Skin of body (tissue), 2 donors: ENCODE measurements around the gene COA8. TPM values are rescaled to one million over a fixed set of nuclear protein-coding genes. Genes with fewer than 3 reads are reported as not detected.

Source experiments
- DNase-seq: peaks from one replicate; lab custom pipeline; 2025; lab: John Stamatoyannopoulos, UW
- total RNA-seq: library from RNA; depleted of rRNA; stranded (reverse); fragments of >200 nt; gene quantifications from one replicate; pipeline ENCODE4 v1.2.3, GENCODE V29; 2014

The COA8 gene
- total RNA-seq, 1 donor from 2014 or later, result 21.8 TPM

GRCh38 chr14:103535891-103536565, 26.7 kb upstream of the COA8 start:
- DNase-seq, result no peak

GRCh38 chr14:103536693-103537092, 26.1 kb upstream of the COA8 start:
- no peak for DNase-seq

GRCh38 chr14:103537175-103537990, 25.4 kb upstream of the COA8 start:
- DNase-seq, result no peak

- DNase-seq, result no peak
Observed at GRCh38 chr14:103538291-103539055, 24.3 kb upstream of the COA8 start.

GRCh38 chr14:103539056-103539825, 23.5 kb upstream of the COA8 start:
- no peak for DNase-seq

- no peak for DNase-seq
Observed at GRCh38 chr14:103540821-103541708, 21.7 kb upstream of the COA8 start.

- DNase-seq, result no peak
Observed at GRCh38 chr14:103541709-103542604, 20.8 kb upstream of the COA8 start.

GRCh38 chr14:103542605-103543088, 20.1 kb upstream of the COA8 start:
- DNase-seq, result peak; percentile 50

GRCh38 chr14:103543140-103543539, 19.6 kb upstream of the COA8 start:
- DNase-seq, result no peak

- no peak for DNase-seq
Observed at GRCh38 chr14:103543721-103544387, 18.9 kb upstream of the COA8 start.

- peak; percentile 61 for DNase-seq
Observed at GRCh38 chr14:103544388-103545218, 18.2 kb upstream of the COA8 start.

GRCh38 chr14:103545219-103545914, 17.4 kb upstream of the COA8 start:
- no peak for DNase-seq

- no peak for DNase-seq
Observed at GRCh38 chr14:103545915-103546651, 16.7 kb upstream of the COA8 start.

- peak; percentile 45 for DNase-seq
Observed at GRCh38 chr14:103546652-103547454, 15.9 kb upstream of the COA8 start.

- DNase-seq, result no peak
Observed at GRCh38 chr14:103547455-103547940, 15.3 kb upstream of the COA8 start.
